ENCODE results near the gene SOX2.
A peak's percentile ranks its signal among the peaks of the same experiment; 100 is the strongest.

Gene SOX2

DNA sequence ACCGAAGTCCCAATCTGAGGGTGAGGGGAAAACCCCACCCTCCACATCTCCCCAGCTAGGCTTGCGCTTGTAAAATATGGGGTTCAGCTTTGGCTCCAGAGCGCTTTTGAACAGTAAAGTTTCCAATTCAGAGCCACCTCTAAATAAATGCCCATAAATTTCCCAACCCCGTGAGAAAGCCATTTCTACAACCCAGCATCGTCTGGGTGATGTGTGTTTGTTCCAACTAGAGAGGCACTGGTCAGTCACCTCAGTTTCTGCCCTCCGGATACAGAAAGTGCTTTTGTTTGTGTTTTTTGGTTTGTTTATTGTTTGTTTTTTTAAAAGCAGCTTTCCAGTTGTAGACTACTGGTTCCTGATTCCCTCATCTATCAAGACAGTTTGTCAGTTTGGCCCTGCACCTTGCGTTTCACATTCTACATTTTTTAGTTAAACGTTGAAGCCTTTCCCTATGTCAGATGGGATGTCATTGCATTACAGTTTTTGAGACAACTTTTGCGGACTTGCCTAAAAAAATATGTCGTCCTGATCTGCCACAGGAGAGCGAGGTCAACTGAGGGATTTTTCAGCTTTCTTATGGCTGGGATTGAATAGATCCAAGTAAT, 15.0 kb upstream of the SOX2 start:
- Histone ChIP-seq H2BK15ac (ENCODE audit: low read length) (no peak overlapping the region), H3K79me1 (ENCODE audit: low read depth, low read length) (no peaks in the 10 kb centered on the region), H4K8ac (ENCODE audit: low read depth, low read length) (no peak overlapping the region), H3K23ac (ENCODE audit: low read depth, low read length, poor library complexity) (no peak overlapping the region), H4K91ac (ENCODE audit: low read depth, low read length, poor library complexity) (no peak overlapping the region), H3K27ac (replicated peaks; ENCODE audit: low read length) (no peak overlapping the region), H3K4me1 (ENCODE audit: control insufficient read depth in 2 of 2, insufficient read depth in 1 of 2, low read depth in 1 of 2, low read length in 2 of 2) (peaks cover 16 to 34% of the 10 kb centered on the region in 2 donors), H2BK12ac (ENCODE audit: low read length) (no peak overlapping the region), H2BK5ac (ENCODE audit: low read length) (no peak overlapping the region), H3K18ac (ENCODE audit: low read length) (no peak overlapping the region), H2AFZ (ENCODE audit: low read length) (no peak overlapping the region), H2AK5ac (ENCODE audit: low read depth, low read length) (peak overlapping the region; percentile 25), H3K36me3 (replicated peaks in 1 of 2; ENCODE audit: control insufficient read depth in 2 of 2, insufficient read depth in 2 of 2, low read length in 2 of 2) (no peaks in the 10 kb centered on the region), H3K9ac (ENCODE audit: low read depth, low read length, poor library complexity) (no peak overlapping the region), H3K27me3 (ENCODE audit: control insufficient read depth in 3 of 3, insufficient read depth in 3 of 3, low read depth in 1 of 3, low read length in 3 of 3) (no peaks in the 10 kb centered on the region), H3K14ac (ENCODE audit: low read length) (no peak overlapping the region), H3K4me2 (ENCODE audit: insufficient read depth, low read length, poor library complexity, severe bottlenecking) (peak overlapping the region; percentile 58), H3K4ac (ENCODE audit: low read length) (no peak overlapping the region), H3K4me3 (ENCODE audit: low read length in 2 of 2) (no peak overlapping the region), H2BK120ac (ENCODE audit: low read depth, low read length) (no peak overlapping the region), H3K9me3 (replicated peaks in 1 of 2; ENCODE audit: control insufficient read depth in 2 of 2, insufficient read depth in 1 of 2, low read depth in 1 of 2, low read length in 2 of 2) (no peaks in the 10 kb centered on the region)
- no peak for DNase-seq (ENCODE audit: low spot score)
- no CpG with 5 or more reads among the region's 11 CpGs for WGBS, 2 donors (ENCODE audit: extremely low coverage in 2 of 2, insufficient read length in 2 of 2, insufficient replicate concordance in 1 of 2)

- DNase-seq (ENCODE audit: low spot score), result no peak
- Histone ChIP-seq H2BK12ac (ENCODE audit: low read length) (no peak overlapping the region), H4K8ac (ENCODE audit: low read depth, low read length) (no peak overlapping the region), H3K4me1 (ENCODE audit: control insufficient read depth in 2 of 2, insufficient read depth in 1 of 2, low read depth in 1 of 2, low read length in 2 of 2) (peaks cover 16 to 32% of the 10 kb centered on the region in 2 donors), H3K36me3 (replicated peaks in 1 of 2; ENCODE audit: control insufficient read depth in 2 of 2, insufficient read depth in 2 of 2, low read length in 2 of 2) (peaks cover 0 to 7% of the 10 kb centered on the region in 2 donors), H3K9ac (ENCODE audit: low read depth, low read length, poor library complexity) (no peak overlapping the region), H2AFZ (ENCODE audit: low read length) (no peak overlapping the region), H4K91ac (ENCODE audit: low read depth, low read length, poor library complexity) (no peak overlapping the region), H3K4ac (ENCODE audit: low read length) (no peak overlapping the region), H3K27me3 (ENCODE audit: control insufficient read depth in 3 of 3, insufficient read depth in 3 of 3, low read depth in 1 of 3, low read length in 3 of 3) (no peaks in the 10 kb centered on the region), H3K23ac (ENCODE audit: low read depth, low read length, poor library complexity) (no peak overlapping the region), H3K4me2 (ENCODE audit: insufficient read depth, low read length, poor library complexity, severe bottlenecking) (no peak overlapping the region), H2BK5ac (ENCODE audit: low read length) (no peak overlapping the region), H3K27ac (replicated peaks; ENCODE audit: low read length) (no peak overlapping the region), H3K9me3 (replicated peaks in 1 of 2; ENCODE audit: control insufficient read depth in 2 of 2, insufficient read depth in 1 of 2, low read depth in 1 of 2, low read length in 2 of 2) (peaks cover 0 to 3% of the 10 kb centered on the region in 2 donors), H3K14ac (ENCODE audit: low read length) (no peak overlapping the region), H3K79me1 (ENCODE audit: low read depth, low read length) (no peaks in the 10 kb centered on the region), H2AK5ac (ENCODE audit: low read depth, low read length) (no peak overlapping the region), H3K18ac (ENCODE audit: low read length) (no peak overlapping the region), H3K4me3 (ENCODE audit: low read length in 2 of 2) (no peak overlapping the region), H2BK15ac (ENCODE audit: low read length) (no peak overlapping the region), H2BK120ac (ENCODE audit: low read depth, low read length) (no peak overlapping the region)
- WGBS, 2 donors (ENCODE audit: extremely low coverage in 2 of 2, insufficient read length in 2 of 2, insufficient replicate concordance in 1 of 2), result no CpG with 5 or more reads among the region's 5 CpGs
Observed at GRCh38 chr3:181698263-181698954, 13.3 kb upstream of the SOX2 start.

- H2BK15ac ChIP-seq (ENCODE audit: low read length), result no peak overlapping the region
- no peak overlapping the region for H3K9ac ChIP-seq (ENCODE audit: low read depth, low read length, poor library complexity)
- H3K9me3 ChIP-seq (replicated peaks in 1 of 2; ENCODE audit: control insufficient read depth in 2 of 2, insufficient read depth in 1 of 2, low read depth in 1 of 2, low read length in 2 of 2), result peaks cover 0 to 9% of the 10 kb centered on the region in 2 donors
- no peak overlapping the region for H3K23ac ChIP-seq (ENCODE audit: low read depth, low read length, poor library complexity)
- H3K79me1 ChIP-seq (ENCODE audit: low read depth, low read length), result peaks cover 2% of the 10 kb centered on the region
- H3K27me3 ChIP-seq (ENCODE audit: control insufficient read depth in 3 of 3, insufficient read depth in 3 of 3, low read depth in 1 of 3, low read length in 3 of 3), result no peaks in the 10 kb centered on the region
- no peak overlapping the region for H2BK120ac ChIP-seq (ENCODE audit: low read depth, low read length)
- no peak overlapping the region for H2AK5ac ChIP-seq (ENCODE audit: low read depth, low read length)
- peak overlapping the region; percentile 46 for H3K27ac ChIP-seq (replicated peaks; ENCODE audit: low read length)
- peaks cover 16 to 36% of the 10 kb centered on the region in 2 donors for H3K4me1 ChIP-seq (ENCODE audit: control insufficient read depth in 2 of 2, insufficient read depth in 1 of 2, low read depth in 1 of 2, low read length in 2 of 2)
- peak overlapping the region; percentile 57 for H2AFZ ChIP-seq (ENCODE audit: low read length)
- H3K14ac ChIP-seq (ENCODE audit: low read length), result no peak overlapping the region
- H4K91ac ChIP-seq (ENCODE audit: low read depth, low read length, poor library complexity), result no peak overlapping the region
- no peak overlapping the region for H2BK12ac ChIP-seq (ENCODE audit: low read length)
- no peak overlapping the region for H4K8ac ChIP-seq (ENCODE audit: low read depth, low read length)
- no peak for DNase-seq (ENCODE audit: low spot score)
- H3K18ac ChIP-seq (ENCODE audit: low read length), result no peak overlapping the region
- H2BK5ac ChIP-seq (ENCODE audit: low read length), result no peak overlapping the region
- peaks cover 0 to 13% of the 10 kb centered on the region in 2 donors for H3K36me3 ChIP-seq (replicated peaks in 1 of 2; ENCODE audit: control insufficient read depth in 2 of 2, insufficient read depth in 2 of 2, low read length in 2 of 2)
- no peak overlapping the region for H3K4me3 ChIP-seq (ENCODE audit: low read length in 2 of 2)
- H3K4ac ChIP-seq (ENCODE audit: low read length), result no peak overlapping the region
- peak overlapping the region; percentile 22 for H3K4me2 ChIP-seq (ENCODE audit: insufficient read depth, low read length, poor library complexity, severe bottlenecking)
- WGBS, 2 donors (ENCODE audit: extremely low coverage in 2 of 2, insufficient read length in 2 of 2, insufficient replicate concordance in 1 of 2), result no CpG with 5 or more reads among the region's 14 CpGs
Observed at GRCh38 chr3:181699171-181699903, 12.4 kb upstream of the SOX2 start.

Measured in neuronal stem cell (in vitro differentiated cells).